ENCODE measurements around the gene NFS1. TPM values are rescaled to one million over a fixed set of nuclear protein-coding genes. Genes with fewer than 3 reads are reported as not detected.
A peak's percentile ranks its signal among the peaks of the same experiment; 100 is the strongest.

The NFS1 gene
- total and polyA plus RNA-seq, 2 of the 8 experiments (the other 6 are each of a cell fraction or from before 2014, with no cell fraction given): 26.1 to 38.8 TPM

- peak within 1 kb of the TSS; percentile 92; the same call in 1 of the 2 replicates for H2AK5ac ChIP-seq (ENCODE audit: low read depth, low read length)
- no peak within 1 kb of the TSS for H3K14ac ChIP-seq (ENCODE audit: insufficient read length)
- H3K27me3 ChIP-seq (replicated peaks in 1 of 4; ENCODE audit: control insufficient read depth in 3 of 4, extremely low read depth in 1 of 4, insufficient read depth in 3 of 4, low read length in 3 of 4): no peaks in the 10 kb centered on the region
- no peaks in the 10 kb centered on the region for H3K79me1 ChIP-seq (ENCODE audit: low read depth, low read length)
- peak within 1 kb of the TSS; percentile 90 to 93 for H3K4me2 ChIP-seq (ENCODE audit: insufficient read depth in 1 of 2, low read depth in 2 of 2, low read length in 2 of 2)
- CTCF ChIA-PET (ENCODE audit: partially characterized antibody): interaction anchor here (0.9 to 1.5 kb wide), 3 partner anchors 43 to 48 kb away, joined by 3 to 6 read pairs (median 3); no protein-coding TSS in a partner anchor
- H3K4me1 ChIP-seq (replicated peaks in 1 of 4; ENCODE audit: control insufficient read depth in 3 of 4, insufficient read depth in 4 of 4, low read length in 3 of 4): peaks cover 0 to 7% (median 0%) of the 10 kb centered on the region in 4 experiments; a peak in 3 of 7 replicates
- peak within 1 kb of the TSS; percentile 97 for H3K27ac ChIP-seq (ENCODE audit: low read depth, low read length)
- H3K4ac ChIP-seq (replicated peaks; ENCODE audit: insufficient read length, low read depth, low read length): peak within 1 kb of the TSS; percentile 69
- H2BK15ac ChIP-seq (ENCODE audit: low read length): no peak within 1 kb of the TSS
- peak within 1 kb of the TSS; percentile 88 for H3K18ac ChIP-seq (ENCODE audit: extremely low read depth, low read length)
- peak within 1 kb of the TSS; percentile 76 for H2BK120ac ChIP-seq (replicated peaks; ENCODE audit: low read depth, low read length)
- H3K23ac ChIP-seq (ENCODE audit: insufficient read length): peak within 1 kb of the TSS; percentile 24
- peak within 1 kb of the TSS; percentile 89; the same call in 1 of the 2 replicates for H2BK12ac ChIP-seq (ENCODE audit: low read depth, low read length)
- peak within 1 kb of the TSS; percentile 96 for H2BK5ac ChIP-seq (ENCODE audit: low read depth, low read length)
- peak within 1 kb of the TSS; percentile 97 for H4K91ac ChIP-seq (replicated peaks; ENCODE audit: insufficient read length, low read length)
- H4K20me1 ChIP-seq (replicated peaks in 1 of 2; ENCODE audit: control insufficient read depth in 1 of 2, insufficient read depth in 2 of 2, low read length in 2 of 2): peaks cover 36 to 41% of the 10 kb centered on the region in 2 experiments
- peak within 1 kb of the TSS; percentile 92 to 100 (median 98) for H3K4me3 ChIP-seq (ENCODE audit: extremely low read depth in 1 of 4, insufficient read depth in 2 of 4, low read depth in 3 of 4, low read length in 4 of 4)
- no peak within 1 kb of the TSS; the same call in 1 of the 2 replicates for H2AFZ ChIP-seq (ENCODE audit: low read length)
- H3K36me3 ChIP-seq (ENCODE audit: control insufficient read depth in 2 of 4, insufficient read depth in 4 of 4, low read length in 3 of 4): peaks cover 0 to 7% (median 3%) of the 10 kb centered on the region in 4 experiments; a peak in 4 of 8 replicates
- DNase-seq (ENCODE audit: low read depth in 1 of 2, low spot score in 2 of 2) (peak; percentile 84 to 95), FAIRE-seq (no peak)
- H4K5ac ChIP-seq (ENCODE audit: insufficient read length, low read depth, low read length): peak within 1 kb of the TSS; percentile 88
- WGBS, 2 experiments (ENCODE audit: extremely low coverage in 1 of 2, insufficient coverage in 1 of 2, insufficient read length in 1 of 2, insufficient replicate concordance in 2 of 2, low coverage in 1 of 2, low lambda C conversion rate in 2 of 2, missing lambda C conversion rate in 1 of 2): 2% methylated on average over 61 of the region's 61 CpGs; no CpG with 5 or more reads in 1 of the 2 experiments
- no peaks in the 10 kb centered on the region for H3K9me3 ChIP-seq (ENCODE audit: insufficient read depth in 2 of 2, low read depth in 1 of 2, low read length in 1 of 2)
- peak within 1 kb of the TSS; percentile 100 for H4K8ac ChIP-seq (ENCODE audit: extremely low read depth, insufficient read depth, low read length)
- no peak within 1 kb of the TSS for H2BK20ac ChIP-seq (ENCODE audit: low read length)
- POLR2A ChIA-PET (ENCODE audit: partially characterized antibody): interaction anchor here (0.6 to 4.7 kb wide), 38 partner anchors 8 to 847 kb away, joined by 3 to 49 read pairs (median 5); partner anchors contain the start of genes ERGIC3, NFS1, RBM39 and ROMO1
- H3K9ac ChIP-seq (replicated peaks in 1 of 4; ENCODE audit: extremely low read depth in 1 of 4, low read depth in 3 of 4, low read length in 3 of 4): peak within 1 kb of the TSS; percentile 94 to 100 (median 99)
- H3K79me2 ChIP-seq (ENCODE audit: control insufficient read depth in 1 of 2, insufficient read depth in 2 of 2, low read length in 2 of 2): peaks cover 47 to 52% of the 10 kb centered on the region in 2 experiments
- peaks cover 9% of the 10 kb centered on the region for H3K23me2 ChIP-seq (ENCODE audit: low read depth, low read length)
- peak within 1 kb of the TSS; percentile 97 for H3K56ac ChIP-seq (replicated peaks; ENCODE audit: insufficient read length, low read depth, low read length)
- TF ChIP-seq SRF (IDR thresholded peaks at IDR 0.05; ENCODE audit: low read depth, low read length) (no peak), BACH1 (IDR thresholded peaks at IDR 0.05; ENCODE audit: low read length) (no peak), PHF8 (conservative IDR thresholded peaks at IDR 0.05; ENCODE audit: low read depth, low read length) (peak; percentile 98), SP4 (IDR thresholded peaks at IDR 0.05; ENCODE audit: low read length) (no peak), KDM1A (IDR thresholded peaks at IDR 0.05; ENCODE audit: borderline replicate concordance, low read length) (no peak), SIRT6 (IDR thresholded peaks at IDR 0.05; ENCODE audit: low read length) (no peak), KDM4A (IDR thresholded peaks at IDR 0.05; ENCODE audit: low read depth, low read length, severe bottlenecking) (no peak), ATF2 (IDR thresholded peaks at IDR 0.05; ENCODE audit: low read length) (peak; percentile 72), POU5F1 (IDR thresholded peaks at IDR 0.05; ENCODE audit: low read depth, low read length) (no peak)
Observed at GRCh38 chr20:35664466-35665206, 34.5 kb downstream of the NFS1 start, which contains the start of the genes CPNE1 and RBM12. Gene CPNE1, minus strand, starts transcription at chr20:35664900. Its CDS starts 31,977 bp downstream, at chr20:35632923. Gene RBM12, minus strand, starts transcription at chr20:35664900. Its CDS starts 9,578 bp downstream, at chr20:35655322.
